HG03558 (cell line): ENCODE results near the gene DSTYK.
"Not testable (repeated sequence)": the region's sequence is repeated elsewhere in the genome, so short reads cannot be mapped to it uniquely, and the experiment has no call there.

Experiments
- ATAC-seq: cut with Tn5 transposase; IDR thresholded peaks from one replicate; pipeline ENCODE4 v1.9.1; 2021; ENCODE audit warnings: moderate number of reproducible peaks; ENCODE audit not compliant: unreplicated experiment; ENCODE audit errors: extremely low read depth

The DSTYK gene

DNA sequence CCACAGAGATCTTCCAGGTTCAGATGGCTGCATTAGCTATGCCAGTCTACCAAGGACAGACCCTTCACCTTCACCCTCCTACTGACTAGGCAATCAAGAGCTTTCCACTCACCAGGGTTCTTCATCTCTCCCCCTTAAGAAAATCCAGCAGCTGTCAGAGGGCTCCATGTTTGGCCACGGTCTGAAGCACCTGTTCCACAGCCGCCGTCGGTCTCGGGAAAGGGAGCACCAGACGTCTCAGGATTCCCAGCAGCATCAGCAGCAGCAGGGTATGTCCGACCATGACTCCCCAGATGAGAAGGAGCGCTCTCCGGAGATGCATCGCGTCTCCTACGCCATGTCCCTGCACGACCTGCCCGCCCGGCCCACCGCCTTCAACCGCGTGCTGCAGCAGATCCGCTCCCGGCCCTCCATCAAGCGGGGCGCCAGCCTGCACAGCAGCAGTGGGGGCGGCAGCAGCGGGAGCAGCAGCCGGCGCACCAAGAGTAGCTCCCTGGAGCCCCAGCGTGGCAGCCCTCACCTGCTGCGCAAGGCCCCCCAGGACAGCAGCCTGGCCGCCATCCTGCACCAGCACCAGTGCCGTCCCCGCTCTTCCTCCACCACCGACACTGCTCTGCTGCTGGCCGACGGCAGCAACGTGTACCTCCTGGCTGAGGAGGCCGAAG, 30.0 kb upstream of the DSTYK start:
- ATAC-seq: no peak

DNA sequence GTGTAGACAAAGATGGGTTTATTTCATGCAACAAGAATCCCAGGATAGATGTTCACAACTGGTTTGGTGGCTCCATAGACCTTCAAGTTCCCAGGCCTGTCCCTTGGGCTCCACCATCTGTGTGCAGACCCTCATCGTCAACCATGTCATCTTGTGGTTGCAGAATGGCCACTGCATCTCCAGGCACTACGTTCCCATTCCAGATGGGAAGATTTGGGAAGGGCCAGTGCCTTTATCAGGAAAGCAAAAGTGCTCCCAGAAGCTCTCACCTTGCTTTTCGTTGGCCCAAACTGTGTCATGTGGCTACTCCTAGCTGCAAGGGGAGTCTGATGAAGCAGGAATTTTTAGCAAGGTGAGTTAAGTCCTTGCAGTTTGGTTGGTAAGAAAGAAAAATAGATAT, 29.1 kb upstream of the DSTYK start:
- no peak for ATAC-seq

DNA sequence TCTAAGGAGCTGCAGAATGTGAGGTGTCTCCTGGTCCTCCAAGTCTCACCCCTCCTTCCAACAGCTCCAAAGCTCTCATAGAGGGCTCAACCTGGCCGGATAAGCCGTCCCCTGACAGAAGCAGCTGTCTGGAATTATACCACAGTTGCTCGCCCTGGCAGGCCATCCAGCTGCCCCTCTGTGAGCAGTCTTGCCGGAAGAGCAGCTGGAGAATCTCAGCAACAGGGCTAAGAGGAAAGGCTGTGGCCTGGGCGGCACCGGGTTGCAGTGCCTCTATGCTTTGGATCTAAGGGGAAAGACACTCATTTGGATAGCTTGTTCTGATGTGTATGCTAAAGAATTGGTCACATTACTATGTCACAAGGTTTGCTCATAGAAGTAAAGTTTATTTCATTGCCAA, 28.6 kb upstream of the DSTYK start:
- no peak for ATAC-seq

DNA sequence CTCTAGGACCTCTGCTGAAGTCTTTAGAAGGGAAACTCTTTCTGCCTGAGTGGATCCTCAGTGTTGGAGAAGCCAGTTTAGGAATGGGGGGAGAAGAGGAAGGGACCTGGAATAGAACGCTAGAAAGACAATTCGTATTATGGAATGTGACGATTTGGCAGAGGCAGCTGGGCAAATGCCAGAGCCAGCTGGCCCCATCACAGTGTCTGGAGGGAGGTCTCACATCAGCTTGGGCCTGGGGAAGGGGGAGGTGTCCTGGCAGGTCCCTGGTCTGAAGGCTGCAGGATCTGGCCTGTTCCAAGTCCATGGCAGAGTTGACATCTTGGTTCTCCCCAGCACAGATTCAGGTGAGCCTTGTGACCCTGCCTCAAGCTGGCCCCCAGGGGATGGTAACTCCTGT, 27.6 kb upstream of the DSTYK start:
- ATAC-seq: no peak

DNA sequence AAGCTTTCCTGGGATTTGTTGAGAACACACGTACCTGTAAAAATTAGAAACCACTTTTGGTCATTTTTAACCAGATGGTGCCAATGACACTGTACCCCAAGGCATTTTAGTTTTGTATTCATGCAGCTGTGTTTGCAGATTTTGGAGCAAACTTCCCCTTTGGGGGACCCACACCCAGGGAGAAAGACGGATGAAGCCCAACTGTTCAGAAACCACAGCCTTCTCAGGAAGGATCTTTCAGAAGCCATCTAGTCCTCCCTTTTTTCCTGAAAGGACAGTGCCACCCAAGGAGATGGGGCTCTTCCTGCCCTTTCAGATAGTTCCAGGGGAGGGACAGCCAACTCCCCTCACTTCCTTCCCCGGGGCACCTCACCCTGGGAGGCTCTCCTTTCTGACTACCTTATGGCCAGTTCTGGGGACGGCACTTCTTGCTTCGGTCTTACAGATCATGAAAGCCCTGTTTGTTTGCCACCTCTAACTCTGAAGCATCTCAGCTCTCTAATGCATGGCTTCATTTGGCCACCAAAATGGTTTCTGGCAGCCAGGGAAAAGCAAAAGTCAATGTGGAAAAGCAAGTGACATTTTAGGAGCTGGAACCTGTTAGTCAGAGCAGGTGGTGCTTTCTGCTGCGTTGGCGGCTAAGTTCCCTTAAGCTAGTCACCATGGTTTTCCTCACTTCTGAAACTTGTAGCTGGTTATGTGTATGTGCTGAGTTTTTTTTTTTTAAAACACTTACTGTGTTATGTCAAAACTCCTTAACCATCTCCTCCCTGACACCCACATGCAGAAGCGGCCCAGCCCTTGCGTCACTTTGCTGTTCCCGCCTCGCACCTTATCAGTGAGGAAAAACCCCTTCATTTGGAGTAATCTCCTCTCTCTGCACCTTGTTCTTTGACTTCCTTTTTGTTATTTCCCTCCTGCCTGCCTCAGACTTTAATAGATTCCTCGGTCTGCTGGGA, 26.3 kb upstream of the DSTYK start:
- ATAC-seq: no peak

DNA sequence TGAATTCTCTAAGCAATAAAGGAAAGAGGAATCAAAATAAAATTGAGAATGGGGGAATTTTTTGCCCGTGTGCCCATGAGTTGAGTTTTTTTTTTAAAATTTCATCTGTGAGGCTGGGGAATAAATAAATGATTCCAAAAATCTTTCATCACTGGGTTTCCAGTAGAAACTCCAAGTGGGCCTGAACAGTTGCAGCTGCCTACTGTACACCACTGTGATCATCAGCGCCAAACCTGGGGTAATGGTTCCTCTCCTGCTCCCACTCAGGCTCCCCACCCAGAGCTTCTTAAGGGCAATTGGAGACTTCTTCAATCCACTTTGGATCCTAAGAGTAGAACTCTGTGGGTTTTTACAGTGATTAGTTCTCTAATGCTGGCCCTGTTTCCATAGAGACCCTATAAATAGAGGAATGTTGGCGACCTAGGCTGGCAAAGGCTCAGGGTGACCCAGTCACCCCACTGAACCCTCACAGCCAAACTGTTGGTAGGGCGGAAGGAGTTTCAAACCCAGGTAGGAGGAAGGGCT, 25.5 kb upstream of the DSTYK start:
- no peak for ATAC-seq

DNA sequence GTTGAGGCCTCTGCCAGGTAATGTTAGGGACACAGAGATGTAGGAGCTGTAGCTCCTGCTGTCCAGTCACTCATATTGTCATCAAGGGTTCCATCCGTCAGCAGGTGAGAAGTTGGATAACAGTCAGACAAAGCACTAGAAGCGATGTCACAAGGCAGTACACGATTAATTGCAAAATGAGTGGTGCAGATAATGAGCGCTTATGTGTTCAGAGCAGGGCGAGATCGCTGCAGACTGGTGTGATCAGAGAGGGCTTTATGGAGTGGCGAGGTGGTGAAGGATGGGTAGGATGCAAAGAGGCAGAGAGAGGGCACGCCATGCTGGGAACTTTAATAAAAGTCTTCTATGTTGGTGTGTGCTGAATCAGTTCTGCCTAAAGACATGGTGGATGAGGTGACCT, 25.0 kb upstream of the DSTYK start:
- no peak for ATAC-seq

DNA sequence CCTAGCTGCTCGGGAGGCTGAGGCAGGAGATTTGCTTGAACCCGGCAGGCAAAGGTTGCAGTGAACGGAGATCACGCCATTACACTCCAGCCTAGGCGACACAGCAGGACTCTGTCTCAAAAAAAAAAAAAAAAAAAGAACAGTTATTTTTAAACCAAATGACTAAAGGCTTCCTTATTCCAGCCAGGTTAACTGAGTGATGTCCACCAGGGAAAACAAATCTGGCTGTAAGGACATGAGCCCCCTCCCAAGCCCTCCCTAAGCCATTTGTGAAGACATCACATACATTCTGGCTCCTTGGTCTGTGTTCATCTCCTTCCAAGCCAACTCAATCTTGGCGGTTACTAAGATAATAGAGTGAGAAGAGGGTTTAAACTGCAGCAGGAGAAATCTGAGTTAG, 24.4 kb upstream of the DSTYK start:
- ATAC-seq: no peak

DNA sequence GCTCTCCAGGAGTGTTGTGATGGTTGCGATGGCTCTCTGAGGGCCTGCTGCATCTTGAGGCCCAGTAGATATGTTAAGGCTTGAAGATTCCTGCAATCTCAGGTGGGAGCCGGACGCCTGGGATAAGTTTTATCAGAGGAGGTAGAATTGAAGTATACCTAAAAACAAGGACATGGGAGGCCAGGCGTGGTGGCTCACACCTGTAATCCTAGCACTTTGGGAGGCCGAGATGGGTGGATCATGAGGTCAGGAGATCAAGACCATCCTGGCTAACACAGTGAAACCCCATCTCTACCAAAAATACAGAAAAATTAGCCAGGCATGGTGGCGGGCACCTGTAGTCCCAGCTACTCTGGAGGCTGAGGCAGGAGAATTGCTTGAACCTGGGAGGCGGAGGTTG, 22.5 kb upstream of the DSTYK start:
- ATAC-seq: not testable (repeated sequence)

DNA sequence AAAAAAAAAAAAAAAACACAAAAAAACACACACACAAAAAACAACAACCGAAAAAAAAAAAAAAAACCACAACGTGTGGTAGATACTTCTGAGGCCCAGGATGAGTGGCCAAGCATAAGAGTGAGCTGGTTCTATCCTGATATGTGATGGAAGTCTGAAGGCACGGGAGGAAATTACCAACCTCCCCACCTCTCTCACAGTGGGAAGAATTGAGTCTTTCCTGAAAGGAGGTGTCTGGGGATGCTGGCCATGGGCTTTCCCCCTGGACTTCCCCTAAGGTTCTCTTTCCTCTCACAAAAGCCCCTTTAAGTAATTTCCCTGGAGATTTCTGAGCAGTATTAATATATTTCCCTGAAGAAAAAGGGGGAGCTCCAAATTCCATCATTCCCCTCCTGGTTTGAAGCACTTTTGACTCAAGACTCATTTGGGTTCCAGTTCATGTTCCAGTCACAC, 21.5 kb upstream of the DSTYK start:
- no peak for ATAC-seq

DNA sequence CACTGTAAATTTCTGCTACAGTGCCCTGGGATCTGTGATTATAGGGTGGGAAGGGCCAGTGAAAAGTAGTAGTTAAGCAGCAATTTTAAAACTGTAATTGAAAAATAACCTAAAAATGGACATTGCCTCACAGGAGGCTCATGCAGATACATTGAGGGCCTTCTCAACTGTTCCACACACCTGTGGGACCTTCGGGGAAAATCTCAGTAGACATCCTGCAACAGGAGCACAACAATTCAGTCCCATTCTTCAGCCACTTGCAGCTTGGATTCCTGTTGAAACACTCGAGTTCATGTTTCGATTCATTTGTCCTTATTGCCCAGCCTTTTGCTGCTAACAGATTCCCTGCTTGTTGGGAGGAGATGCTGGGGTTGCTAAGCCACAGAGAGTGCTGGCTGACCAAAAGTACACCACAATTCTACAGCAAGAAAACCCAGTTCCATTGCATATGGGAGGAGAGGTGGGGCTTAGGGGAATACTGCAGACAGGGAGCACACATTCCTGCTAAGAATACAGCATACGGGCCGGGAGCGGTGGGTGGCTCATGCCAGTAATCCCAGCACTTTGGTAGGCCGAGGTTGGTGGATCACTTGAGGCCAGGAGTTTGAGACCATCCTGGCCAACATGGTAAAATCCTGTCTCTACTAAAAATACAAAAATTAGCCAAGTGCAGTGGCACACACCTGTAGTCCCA, 20.8 kb upstream of the DSTYK start:
- no peak for ATAC-seq

DNA sequence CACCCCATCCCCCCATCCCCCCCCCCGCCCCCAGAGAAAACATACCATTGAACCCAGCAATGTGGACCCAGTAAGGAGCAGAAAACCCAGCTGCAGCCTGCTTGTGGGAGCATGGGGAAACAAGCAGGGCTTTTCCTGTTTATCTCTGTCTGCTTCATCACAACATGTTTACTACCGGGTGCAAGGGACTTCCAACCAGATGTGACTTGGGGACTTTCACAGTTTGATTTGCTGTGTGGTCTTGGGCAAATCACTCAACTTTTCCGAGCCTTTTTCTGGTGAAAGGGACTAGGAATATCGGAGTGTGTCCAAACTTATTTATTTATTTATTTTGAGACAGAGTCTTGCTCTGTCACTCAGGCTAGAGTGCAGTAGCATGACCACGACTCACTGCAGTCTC, 19.5 kb upstream of the DSTYK start:
- ATAC-seq: no peak

DNA sequence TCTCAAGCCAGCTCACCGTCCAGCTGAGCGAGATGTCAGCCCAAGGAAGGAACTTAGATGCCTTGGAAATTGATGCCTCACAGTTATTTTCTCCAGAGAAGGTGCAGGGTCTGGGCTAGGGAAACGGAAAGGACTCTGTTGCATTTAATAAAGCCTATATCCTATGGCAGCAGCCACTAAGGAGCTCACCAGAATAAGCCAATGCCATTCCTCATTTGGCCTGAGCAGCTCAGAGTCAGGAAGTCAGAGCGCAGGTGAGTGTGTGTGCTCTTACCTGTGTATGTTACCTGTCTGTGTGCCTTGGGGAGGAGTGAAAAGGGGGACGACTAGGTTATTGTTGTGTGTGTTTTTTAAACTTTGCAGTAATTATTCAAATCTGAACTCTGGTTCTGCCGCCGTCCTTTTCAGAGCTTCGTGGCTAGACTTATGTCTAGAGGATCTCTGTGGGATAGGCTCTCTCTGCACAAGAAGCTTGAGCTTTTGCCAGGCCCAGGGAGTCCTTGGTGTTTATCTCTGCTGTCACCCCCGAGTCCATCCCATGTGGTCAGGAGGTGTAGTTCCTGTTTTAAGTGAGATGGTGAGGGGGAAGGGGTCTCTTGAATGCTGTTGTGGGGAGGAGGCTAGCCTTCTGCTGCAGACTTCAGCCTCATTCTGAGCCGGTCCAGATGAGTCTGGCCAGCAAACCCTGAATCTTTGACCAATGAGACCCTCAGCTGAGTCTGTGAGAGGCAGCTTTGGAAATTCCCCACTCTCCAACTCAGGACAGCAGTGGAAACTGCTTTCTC, 18.6 kb upstream of the DSTYK start:
- ATAC-seq: no peak

DNA sequence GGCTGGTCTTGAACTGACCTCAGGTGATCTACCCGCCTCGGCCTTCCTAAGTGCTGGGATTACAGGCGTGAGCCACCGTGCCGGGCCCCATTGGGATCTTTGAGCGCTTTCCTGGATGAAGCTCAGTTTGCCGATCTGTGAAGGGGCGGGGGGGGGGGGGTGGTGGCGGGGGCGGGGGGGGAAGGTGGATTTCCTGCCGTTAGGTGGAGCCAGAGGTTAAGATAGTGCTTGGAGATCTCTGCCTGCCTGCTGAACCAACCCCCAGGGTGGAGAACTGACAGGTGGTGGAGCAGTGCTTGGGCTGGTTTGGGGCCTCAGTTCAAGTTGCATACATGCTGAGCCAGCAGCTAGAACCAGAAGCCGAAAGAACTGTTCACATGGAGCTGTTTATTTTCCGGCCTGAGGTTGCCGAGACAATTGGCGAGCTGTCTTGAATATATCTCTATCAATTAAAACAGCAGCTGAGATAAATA, 17.9 kb upstream of the DSTYK start:
- no peak for ATAC-seq

DNA sequence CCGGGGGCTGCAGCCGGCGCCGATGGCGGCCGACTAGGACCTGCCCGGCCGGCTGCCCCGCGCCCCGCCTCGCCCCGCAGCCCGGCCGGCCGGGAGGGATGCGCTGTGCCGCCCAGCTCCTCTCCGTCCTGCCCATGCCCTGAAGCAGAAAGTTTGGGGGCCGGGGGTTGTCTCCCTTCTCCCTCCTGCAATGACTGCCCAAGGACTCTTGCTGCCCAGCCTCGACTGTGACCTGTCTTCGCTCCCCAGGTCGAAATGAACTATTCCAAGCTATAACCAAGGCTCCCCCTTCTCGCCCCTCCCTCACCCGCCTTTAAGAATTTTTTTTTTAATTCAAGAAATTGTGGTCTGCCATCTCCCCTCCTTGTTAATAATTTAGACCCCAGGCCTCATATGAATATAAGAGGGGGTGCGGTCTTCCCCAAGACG, 16.6 kb upstream of the DSTYK start:
- no peak for ATAC-seq

DNA sequence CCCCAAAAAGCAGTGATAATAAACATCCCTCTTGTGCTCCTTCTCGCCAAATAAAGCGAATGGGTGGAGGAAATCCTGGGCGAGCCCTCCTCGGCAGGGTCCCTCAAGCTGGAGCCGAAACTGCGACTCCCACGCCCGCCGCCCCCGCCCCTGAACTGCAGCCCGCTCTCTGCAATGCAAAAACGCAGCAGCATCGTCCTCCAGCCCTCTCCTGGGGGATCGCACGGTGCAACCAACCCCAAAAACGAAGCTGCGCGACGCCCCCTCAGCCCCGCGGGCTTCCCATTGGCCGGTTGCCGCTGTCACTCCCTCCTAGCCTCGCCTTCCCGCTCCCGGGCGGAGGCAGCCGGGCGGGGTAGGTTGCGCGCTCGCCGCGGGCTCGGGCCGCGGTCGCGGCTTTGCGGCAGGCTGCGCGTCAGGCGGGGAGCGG, 16.1 kb upstream of the DSTYK start, which contains the start of gene TMCC2:
TMCC2 (plus strand) TSS at position 363 of the 430 bp plus-strand sequence. CDS start 619 bp downstream, outside the sequence.
- ATAC-seq: no peak

DNA sequence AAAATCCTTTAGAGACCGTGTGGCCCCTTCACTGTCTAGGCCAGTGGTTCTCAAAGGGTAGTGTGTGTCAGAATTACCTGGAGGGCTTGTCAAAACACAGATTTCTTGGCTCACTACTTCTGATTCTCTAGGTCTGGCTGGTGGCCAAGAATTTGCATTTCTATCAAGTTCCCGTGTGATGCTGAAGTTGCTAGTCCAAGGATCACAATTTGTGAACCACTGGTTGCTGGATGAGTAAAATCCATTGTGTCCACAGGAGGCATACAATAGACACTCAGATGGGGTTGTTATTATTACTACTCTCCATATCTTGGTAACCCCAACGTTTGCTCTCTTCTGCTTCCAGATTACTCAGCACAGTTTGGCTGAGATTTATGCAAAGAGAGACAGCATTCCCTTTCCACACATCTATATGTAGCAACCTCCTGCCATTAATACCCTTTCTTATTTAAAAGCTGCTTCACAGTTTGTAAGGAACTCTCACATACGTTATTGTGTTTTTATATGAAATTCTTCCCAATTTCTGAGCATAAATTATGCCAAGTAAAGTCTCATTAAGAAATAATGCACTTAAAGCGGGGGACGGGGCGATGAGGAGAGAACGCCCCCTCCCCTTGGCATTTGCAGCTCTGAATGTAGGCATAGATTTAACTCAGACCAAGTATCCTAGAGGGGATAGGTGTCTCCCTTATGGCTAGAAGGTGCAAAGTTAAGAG, 15.5 kb upstream of the DSTYK start:
- ATAC-seq: no peak

DNA sequence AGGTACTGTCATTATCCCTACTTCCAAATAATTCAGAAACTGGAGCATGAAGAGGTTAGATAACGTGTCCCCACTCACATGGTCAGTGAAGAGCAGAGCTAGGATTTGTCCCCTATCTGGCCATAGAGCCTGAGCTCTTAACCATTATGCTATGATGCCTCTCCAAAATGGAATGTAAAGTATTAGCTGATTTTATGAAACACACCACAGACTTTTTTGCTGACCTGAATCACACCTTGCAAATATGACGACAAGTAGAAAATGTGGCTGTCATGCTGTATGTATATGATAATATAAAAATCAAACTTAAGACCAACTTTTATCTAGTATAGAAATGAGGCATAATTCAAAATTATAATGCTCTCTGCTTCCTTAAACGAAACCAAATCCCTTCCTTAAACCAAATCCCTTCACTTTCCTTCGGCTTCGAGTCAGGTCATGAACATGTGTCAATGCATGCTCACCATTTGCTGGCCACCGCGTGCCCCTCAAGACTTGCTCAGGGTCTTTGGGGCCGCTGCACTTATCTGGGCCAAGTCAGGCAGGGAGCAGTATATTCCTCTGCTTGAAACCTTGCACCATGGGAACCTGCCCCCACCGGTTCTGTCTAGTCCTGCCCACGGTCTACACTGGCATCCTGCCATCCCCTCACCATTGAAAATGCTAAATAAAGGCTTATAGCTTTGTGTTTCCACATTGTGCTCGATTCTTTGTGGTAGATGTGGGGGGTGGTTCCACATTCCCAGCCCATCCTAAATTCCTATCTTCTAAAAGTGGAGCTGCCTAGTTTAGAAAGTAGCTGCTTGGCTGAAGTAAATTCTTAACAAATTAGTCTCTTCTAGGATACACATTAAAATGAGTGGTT, 14.6 kb upstream of the DSTYK start:
- no peak for ATAC-seq
